ENCODE data around the gene WWTR1.

Gene WWTR1

GRCh38 chr3:149589332-149589731, 68.5 kb downstream of the WWTR1 start:
- DNase-seq: no peak

- no peak for DNase-seq
These were observed 68.9 kb downstream of the WWTR1 start for GRCh38 chr3:149588909-149589308.

DNA sequence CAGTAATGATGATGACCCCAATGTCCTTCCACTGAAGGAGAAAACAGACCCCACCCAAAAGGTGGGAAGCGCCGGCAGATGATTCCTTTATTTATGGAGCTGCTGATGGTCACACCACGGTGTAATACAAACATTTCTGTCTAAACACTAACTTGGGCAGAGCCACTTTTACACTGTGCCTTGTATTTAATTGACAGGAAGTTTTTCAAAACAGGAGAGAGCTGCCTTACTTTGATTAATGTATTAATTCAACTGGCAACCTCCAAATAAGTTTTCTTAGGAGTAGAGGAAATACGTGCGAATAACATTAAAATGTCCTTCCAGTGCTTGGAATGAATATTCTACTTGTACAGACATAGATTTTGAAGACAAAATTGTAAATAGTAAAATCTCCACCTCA, 70.4 kb downstream of the WWTR1 start:
- no peak for DNase-seq

GRCh38 chr3:149586871-149587270, 71.0 kb downstream of the WWTR1 start:
- no peak for DNase-seq

GRCh38 chr3:149585401-149585726, 72.5 kb downstream of the WWTR1 start:
- DNase-seq: no peak

DNA sequence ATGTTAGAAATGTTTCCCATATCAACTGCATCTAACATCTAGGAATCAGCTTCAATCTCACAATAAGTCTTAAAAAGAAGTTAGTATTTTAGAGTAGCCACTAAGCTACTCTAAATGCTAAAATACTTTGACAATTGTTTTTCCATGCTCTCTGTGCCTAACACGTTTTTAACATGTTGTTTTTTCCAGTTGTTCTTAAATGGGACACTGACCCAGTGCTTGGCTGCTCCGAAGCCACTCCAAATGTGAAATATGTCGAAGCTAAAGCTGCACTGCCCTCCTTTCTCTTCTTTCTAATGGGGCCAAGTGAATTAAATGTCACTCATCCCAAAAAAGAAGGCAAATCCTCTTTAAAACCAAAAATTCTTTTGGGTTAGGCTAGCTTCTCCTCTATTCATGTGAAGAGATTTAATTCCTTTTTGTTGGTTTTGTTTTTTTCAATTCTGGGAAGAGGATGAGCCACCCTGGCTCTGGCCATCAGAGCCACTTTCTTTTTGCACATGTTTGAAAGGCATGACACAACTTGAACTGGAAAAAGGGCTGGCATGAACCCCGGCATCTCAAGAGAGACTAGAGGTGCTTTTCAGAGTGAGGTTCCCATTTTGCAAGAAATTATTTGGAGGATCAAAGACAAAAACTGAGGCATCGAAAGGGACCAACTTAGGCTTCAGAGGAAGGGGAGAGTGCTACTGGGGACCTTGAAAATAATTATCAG, 73.7 kb downstream of the WWTR1 start:
- DNase-seq: no peak

- no peak for DNase-seq
These were observed 75.4 kb downstream of the WWTR1 start for GRCh38 chr3:149582395-149582794.

DNA sequence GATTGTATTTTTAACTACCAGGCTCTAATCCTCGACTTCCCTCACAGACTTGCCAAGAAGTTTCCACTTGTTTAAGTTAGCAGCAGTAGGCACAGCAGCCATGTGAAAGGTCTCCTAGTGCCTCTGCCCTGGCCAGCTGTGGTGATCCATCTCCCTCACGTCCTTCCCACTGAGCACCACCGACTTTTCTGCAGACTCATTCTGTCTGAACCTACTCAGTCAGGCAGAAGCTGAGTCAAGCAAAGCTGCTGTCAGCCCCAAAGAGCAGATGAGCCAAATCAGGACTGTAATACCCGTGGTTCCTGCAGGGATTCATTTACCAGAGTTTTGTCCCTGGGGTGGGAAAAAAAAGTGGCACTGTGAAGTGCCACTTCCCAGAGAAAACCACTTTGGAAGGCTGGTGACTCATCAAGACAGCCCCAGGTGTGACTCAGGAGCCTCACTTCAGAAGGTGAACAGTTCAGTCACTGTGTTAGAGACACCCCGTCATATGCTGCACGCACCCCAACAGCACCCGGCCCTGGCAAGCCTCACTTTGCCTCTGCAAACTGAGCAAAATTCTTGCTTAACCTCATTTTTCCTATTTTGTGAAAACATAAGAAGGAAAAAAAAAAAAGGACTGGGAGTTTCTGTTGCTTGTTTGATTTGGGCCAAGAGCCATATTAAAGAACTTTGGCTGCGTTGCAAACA, 76.0 kb downstream of the WWTR1 start:
- no peak for DNase-seq

DNA sequence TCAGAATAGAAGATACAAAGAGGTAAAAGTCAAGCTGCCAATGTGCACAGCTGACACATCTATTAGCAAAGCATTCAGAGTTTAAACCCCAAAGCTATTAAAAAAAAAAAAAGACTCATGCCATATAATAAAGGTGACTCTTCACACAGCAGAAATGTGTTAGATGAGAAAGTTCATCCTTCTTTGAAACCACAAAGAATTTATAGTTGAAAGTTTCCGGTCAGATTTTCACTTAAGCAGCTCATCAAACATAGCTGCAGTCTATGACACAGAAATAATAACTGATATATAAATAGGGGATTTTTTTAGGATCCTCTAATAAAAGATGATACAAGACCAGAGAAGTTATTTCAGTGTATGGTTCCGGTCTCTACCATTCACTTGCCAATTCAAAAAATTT, 76.6 kb downstream of the WWTR1 start:
- no peak for DNase-seq

GRCh38 chr3:149579838-149580542, 77.8 kb downstream of the WWTR1 start:
- no peak for DNase-seq

GRCh38 chr3:149579161-149579560, 78.7 kb downstream of the WWTR1 start:
- no peak for DNase-seq

GRCh38 chr3:149577801-149578200, 80.0 kb downstream of the WWTR1 start:
- DNase-seq: no peak

GRCh38 chr3:149575961-149576564, 81.8 kb downstream of the WWTR1 start:
- DNase-seq: no peak

DNA sequence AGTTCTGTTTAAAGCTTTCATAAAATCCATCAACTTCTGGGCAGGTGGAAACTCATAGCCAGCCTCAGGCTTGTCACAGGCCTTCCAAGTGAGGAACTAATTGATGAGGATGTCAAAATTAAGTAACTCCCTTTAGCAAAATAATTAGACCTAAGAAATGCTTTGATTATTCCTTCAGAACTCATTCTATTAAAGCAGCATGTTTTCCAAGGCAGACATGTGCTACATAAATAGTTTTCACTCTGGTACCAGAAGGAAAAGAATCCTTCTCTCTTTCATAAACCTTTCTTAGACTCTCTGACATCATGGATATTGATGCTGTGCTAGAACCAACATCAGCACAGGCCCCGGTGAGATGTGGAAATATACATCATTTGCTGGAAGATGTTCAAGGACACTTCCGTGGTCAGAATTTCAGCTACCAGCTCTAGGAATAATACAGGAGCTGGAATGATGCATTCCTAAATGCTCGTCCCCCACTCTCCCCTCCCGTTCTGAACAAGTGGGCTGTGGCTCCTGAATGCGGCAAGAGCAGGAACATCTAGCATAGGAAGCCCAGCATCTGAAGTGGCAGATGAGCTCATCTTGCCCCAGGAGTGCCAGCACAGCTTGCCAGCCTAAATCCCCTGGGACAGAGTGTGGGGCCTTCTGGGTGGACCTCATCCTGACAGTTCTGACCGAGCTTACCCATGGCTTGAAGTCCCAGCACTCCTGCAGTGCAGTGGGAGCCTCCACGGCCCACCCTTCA, 82.4 kb downstream of the WWTR1 start:
- no peak for DNase-seq

GRCh38 chr3:149572796-149573414, 84.9 kb downstream of the WWTR1 start:
- DNase-seq: no peak

DNA sequence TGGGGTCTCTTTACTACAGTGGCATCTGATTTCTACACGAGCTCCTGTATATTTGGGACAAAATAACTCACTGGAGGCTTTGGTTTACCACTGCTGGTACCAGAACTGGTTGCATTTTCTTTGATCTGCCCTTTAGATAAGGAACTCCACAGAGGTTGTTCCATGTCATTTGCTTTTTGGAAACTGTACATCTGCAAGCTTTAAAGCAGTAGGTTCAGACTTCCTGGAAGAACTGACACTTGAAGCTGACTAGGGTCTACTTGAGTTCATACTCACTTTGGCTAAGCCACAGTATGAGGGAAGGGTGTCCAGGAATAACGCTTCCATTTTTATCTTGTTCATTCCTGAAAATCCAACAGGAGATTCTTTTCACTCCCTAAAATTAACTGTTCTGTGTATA, 86.4 kb downstream of the WWTR1 start:
- no peak for DNase-seq

DNA sequence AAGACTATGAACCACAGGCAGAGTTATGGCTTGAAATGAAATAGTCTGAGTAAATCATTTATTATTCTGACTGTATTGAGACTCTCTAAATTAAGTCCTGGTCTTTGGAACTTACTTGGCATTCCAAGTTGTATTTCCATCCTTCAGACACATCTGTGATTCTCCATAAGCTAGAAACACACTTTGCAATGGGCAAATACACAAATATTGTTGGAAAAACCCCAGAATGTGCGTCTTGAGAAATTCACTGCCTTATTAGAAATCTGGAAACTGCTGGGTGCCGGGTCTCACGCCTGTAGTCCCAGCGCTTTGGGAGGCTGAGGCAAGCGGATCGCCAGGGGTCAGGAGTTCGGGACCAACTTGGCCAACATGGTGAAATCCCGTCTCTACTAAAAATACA, 87.8 kb downstream of the WWTR1 start:
- DNase-seq: no peak

GRCh38 chr3:149567381-149567780, 90.4 kb downstream of the WWTR1 start:
- no peak for DNase-seq

- DNase-seq: no peak
These were observed 91.4 kb downstream of the WWTR1 start for GRCh38 chr3:149566292-149566975.

GRCh38 chr3:149564079-149564478, 93.7 kb downstream of the WWTR1 start:
- no peak for DNase-seq

DNA sequence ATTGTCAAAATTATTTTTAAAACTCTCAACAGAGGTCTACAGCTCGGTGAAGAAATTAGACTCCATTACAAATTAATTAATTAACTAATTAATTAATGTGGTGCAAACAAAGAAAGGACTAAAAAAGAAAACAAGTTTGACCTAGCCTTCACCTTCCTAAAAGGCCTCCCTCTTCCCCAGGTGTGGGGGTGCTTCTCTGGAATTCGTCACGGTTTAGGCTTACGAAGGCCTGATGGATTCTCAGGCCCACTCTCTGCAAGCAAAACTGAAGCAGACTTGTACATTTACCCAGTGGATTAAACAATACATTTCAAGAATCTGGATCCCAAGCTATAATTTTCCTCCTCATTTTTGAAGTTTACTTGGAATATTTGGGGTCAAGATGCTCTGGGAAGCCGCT, 94.7 kb downstream of the WWTR1 start:
- no peak for DNase-seq

- DNase-seq: no peak
These were observed 97.2 kb downstream of the WWTR1 start for GRCh38 chr3:149560617-149561016.
